Activated CD4-positive, alpha-beta T cell treated with anti-CD3 and anti-CD28 coated beads, Interleukin-2, amount 10 ng/mL, durations not matched to agents 24 days and 14 days (primary cell): ENCODE measurements around the gene POR. TPM values are rescaled to one million over a fixed set of nuclear protein-coding genes. Genes with fewer than 3 reads are reported as not detected.
A peak's percentile ranks its signal among the peaks of the same experiment; 100 is the strongest.
"Not testable (repeated sequence)": the region's sequence is repeated elsewhere in the genome, so short reads cannot be mapped to it uniquely, and the experiment has no call there.

Experiments used
- DNase-seq: peaks from one replicate; pipeline ENCODE4 v3.0.0; 2022
- H3K27ac Mint-ChIP-seq: one replicate; pipeline ENCODE4 v1.8.0; 2022; ENCODE audit warnings: mild to moderate bottlenecking, mixed read lengths
- H3K27me3 Mint-ChIP-seq: one replicate; pipeline ENCODE4 v1.8.0; 2022; ENCODE audit warnings: mixed read lengths
- H3K36me3 Mint-ChIP-seq: one replicate; pipeline ENCODE4 v1.8.0; 2022; ENCODE audit warnings: low read depth, mild to moderate bottlenecking, mixed read lengths
- H3K4me1 Mint-ChIP-seq: one replicate; pipeline ENCODE4 v1.8.0; 2021; ENCODE audit warnings: mixed read lengths
- H3K4me3 Mint-ChIP-seq: one replicate; pipeline ENCODE4 v1.8.0; 2022; ENCODE audit warnings: mild to moderate bottlenecking, moderate library complexity, mixed read lengths
- H3K9me3 Mint-ChIP-seq: one replicate; pipeline ENCODE4 v1.8.0; 2021; ENCODE audit warnings: mixed read lengths
- intact Hi-C: fragments of 100-400 bp; cut with micrococcal nuclease; formaldehyde crosslinking; loops from one replicate; pipeline ENCODE4 v1.15.1; 2023
- total RNA-seq: library from RNA; stranded (reverse); gene quantifications from 2 replicates; pipeline ENCODE4 v1.2.3, GENCODE V29; 2022

The POR gene
- total RNA-seq, 1 donor from 2014 or later: 69.4 TPM

- H3K27me3 Mint-ChIP-seq: no peaks in the 10 kb centered on the region
- intact Hi-C loops: loop anchor here (1.0 to 5.0 kb wide), 5 partner anchors 8 to 139 kb away; partner anchors contain the start of genes POR and TMEM120A
These were observed 36.6 kb upstream of the POR start for GRCh38 chr7:75878312-75878768.

GRCh38 chr7:75878769-75879611, 36.0 kb upstream of the POR start, which contains the start of gene RHBDD2:
Gene RHBDD2, plus strand, starts transcription at chr7:75879034. Its CDS starts 49 bp downstream, at chr7:75879083.
- intact Hi-C loops: loop anchor here (1.0 to 5.0 kb wide), 6 partner anchors 9 to 140 kb away; partner anchors contain the start of genes POR and TMEM120A
- Mint-ChIP-seq H3K36me3 (peaks cover 35% of the 10 kb centered on the region), H3K9me3 (no peaks in the 10 kb centered on the region), H3K27ac (peak within 1 kb of the TSS; percentile 93), H3K4me3 (peak within 1 kb of the TSS; percentile 100), H3K27me3 (no peaks in the 10 kb centered on the region), H3K4me1 (peaks cover 32% of the 10 kb centered on the region)
- peak; percentile 98 for DNase-seq

More at GRCh38 chr7:75878312-75878768, 36.6 kb upstream of the POR start:
- Mint-ChIP-seq H3K9me3 (no peaks in the 10 kb centered on the region), H3K36me3 (peaks cover 32% of the 10 kb centered on the region), H3K4me1 (peaks cover 31% of the 10 kb centered on the region), H3K4me3 (peak overlapping the region; percentile 100), H3K27ac (peak overlapping the region; percentile 92)
- DNase-seq: no peak

GRCh38 chr7:75879771-75880184, 35.2 kb upstream of the POR start:
- Mint-ChIP-seq H3K9me3 (no peaks in the 10 kb centered on the region), H3K4me3 (peak overlapping the region; percentile 100), H3K36me3 (peaks cover 42% of the 10 kb centered on the region), H3K4me1 (peaks cover 32% of the 10 kb centered on the region), H3K27me3 (no peaks in the 10 kb centered on the region), H3K27ac (peak overlapping the region; percentile 93)
- intact Hi-C loops: loop anchor here (1.0 to 5.0 kb wide), 3 partner anchors 113 to 168 kb away; partner anchors contain the start of genes MDH2, STYXL1 and TMEM120A
- peak; percentile 81 for DNase-seq

GRCh38 chr7:75880242-75880641, 34.7 kb upstream of the POR start:
- Mint-ChIP-seq H3K27me3 (no peaks in the 10 kb centered on the region), H3K4me3 (peak overlapping the region; percentile 100), H3K27ac (peak overlapping the region; percentile 93), H3K4me1 (peaks cover 32% of the 10 kb centered on the region), H3K9me3 (no peaks in the 10 kb centered on the region), H3K36me3 (peaks cover 45% of the 10 kb centered on the region)
- intact Hi-C loops: loop anchor here (5.0 kb wide), 1 partner anchor 167 kb away; the partner anchor contains the start of genes MDH2 and STYXL1
- peak; percentile 64 for DNase-seq

- Mint-ChIP-seq H3K36me3 (peaks cover 53% of the 10 kb centered on the region), H3K4me3 (peak overlapping the region; percentile 3), H3K27me3 (no peaks in the 10 kb centered on the region), H3K27ac (no peak overlapping the region), H3K4me1 (peaks cover 31% of the 10 kb centered on the region), H3K9me3 (no peaks in the 10 kb centered on the region)
- DNase-seq: no peak
- intact Hi-C loops: loop anchor here (2.0 to 5.0 kb wide), 2 partner anchors 25 to 166 kb away; partner anchors contain the start of genes MDH2 and STYXL1
These were observed 33.4 kb upstream of the POR start for GRCh38 chr7:75881436-75882095.

GRCh38 chr7:75883265-75883824, 31.6 kb upstream of the POR start:
- DNase-seq, H3K27ac Mint-ChIP-seq, H3K4me3 Mint-ChIP-seq, H3K27me3 Mint-ChIP-seq, H3K9me3 Mint-ChIP-seq: not testable (repeated sequence)
- intact Hi-C loops: loop anchor here (2.0 to 5.0 kb wide), 2 partner anchors 23 to 164 kb away; partner anchors contain the start of genes MDH2 and STYXL1
- Mint-ChIP-seq H3K36me3 (peaks cover 61% of the 10 kb centered on the region), H3K4me1 (peaks cover 24% of the 10 kb centered on the region)

- no peaks in the 10 kb centered on the region for H3K27me3 Mint-ChIP-seq
- peaks cover 20% of the 10 kb centered on the region for H3K4me1 Mint-ChIP-seq
- no peak overlapping the region for H3K4me3 Mint-ChIP-seq
- no peak overlapping the region for H3K27ac Mint-ChIP-seq
- H3K9me3 Mint-ChIP-seq: no peaks in the 10 kb centered on the region
- intact Hi-C loops: loop anchor here (5.0 kb wide), 1 partner anchor 163 kb away; the partner anchor contains the start of genes MDH2 and STYXL1
- peaks cover 61% of the 10 kb centered on the region for H3K36me3 Mint-ChIP-seq
- DNase-seq: no peak
These were observed 30.5 kb upstream of the POR start for GRCh38 chr7:75884476-75884875.

- no peak overlapping the region for H3K27ac Mint-ChIP-seq
- H3K9me3 Mint-ChIP-seq: no peaks in the 10 kb centered on the region
- no peak overlapping the region for H3K4me3 Mint-ChIP-seq
- H3K4me1 Mint-ChIP-seq: peaks cover 16% of the 10 kb centered on the region
- H3K27me3 Mint-ChIP-seq: no peaks in the 10 kb centered on the region
- peaks cover 59% of the 10 kb centered on the region for H3K36me3 Mint-ChIP-seq
- intact Hi-C loops: no loop called here
- DNase-seq: no peak
These were observed 29.9 kb upstream of the POR start for GRCh38 chr7:75885036-75885435.

GRCh38 chr7:75887669-75888369, 27.1 kb upstream of the POR start:
- Mint-ChIP-seq H3K27me3 (no peaks in the 10 kb centered on the region), H3K4me1 (peaks cover 6% of the 10 kb centered on the region), H3K36me3 (peaks cover 41% of the 10 kb centered on the region), H3K4me3 (no peak overlapping the region), H3K9me3 (no peaks in the 10 kb centered on the region), H3K27ac (no peak overlapping the region)
- intact Hi-C loops: no loop called here
- no peak for DNase-seq

- H3K36me3 Mint-ChIP-seq: peaks cover 35% of the 10 kb centered on the region
- intact Hi-C loops: no loop called here
- H3K27me3 Mint-ChIP-seq: no peaks in the 10 kb centered on the region
- H3K4me1 Mint-ChIP-seq: peaks cover 4% of the 10 kb centered on the region
- no peak overlapping the region for H3K27ac Mint-ChIP-seq
- DNase-seq: no peak
- H3K9me3 Mint-ChIP-seq: no peaks in the 10 kb centered on the region
- no peak overlapping the region for H3K4me3 Mint-ChIP-seq
These were observed 26.3 kb upstream of the POR start for GRCh38 chr7:75888464-75889222.

GRCh38 chr7:75889223-75889825, 25.6 kb upstream of the POR start:
- no peaks in the 10 kb centered on the region for H3K9me3 Mint-ChIP-seq
- intact Hi-C loops: no loop called here
- peak overlapping the region; percentile 47 for H3K27ac Mint-ChIP-seq
- no peak for DNase-seq
- no peak overlapping the region for H3K4me3 Mint-ChIP-seq
- peaks cover 32% of the 10 kb centered on the region for H3K36me3 Mint-ChIP-seq
- no peaks in the 10 kb centered on the region for H3K27me3 Mint-ChIP-seq
- peaks cover 4% of the 10 kb centered on the region for H3K4me1 Mint-ChIP-seq

- Mint-ChIP-seq H3K36me3 (peaks cover 27% of the 10 kb centered on the region), H3K27me3 (no peaks in the 10 kb centered on the region), H3K27ac (peak overlapping the region; percentile 47), H3K4me3 (no peak overlapping the region), H3K4me1 (peaks cover 4% of the 10 kb centered on the region), H3K9me3 (no peaks in the 10 kb centered on the region)
- no peak for DNase-seq
- intact Hi-C loops: no loop called here
These were observed 25.1 kb upstream of the POR start for GRCh38 chr7:75889826-75890225.
